ENCODE data around the gene JADE1.
A peak's percentile ranks its signal among the peaks of the same experiment; 100 is the strongest.

The JADE1 gene

GRCh38 chr4:128856246-128856645 is 46.7 kb downstream of the JADE1 start:
- Histone ChIP-seq H3K9me3 (replicated peaks in 1 of 2; ENCODE audit: control insufficient read depth in 2 of 2, insufficient read depth in 1 of 2, low read depth in 1 of 2, low read length in 2 of 2) (peaks cover 0 to 2% of the 10 kb centered on the region in 2 donors), H2AK5ac (ENCODE audit: low read depth, low read length) (no peak overlapping the region), H3K9ac (ENCODE audit: low read depth, low read length, poor library complexity) (no peak overlapping the region), H3K27me3 (ENCODE audit: control insufficient read depth in 3 of 3, insufficient read depth in 3 of 3, low read depth in 1 of 3, low read length in 3 of 3) (no peaks in the 10 kb centered on the region), H3K23ac (ENCODE audit: low read depth, low read length, poor library complexity) (no peak overlapping the region), H3K18ac (ENCODE audit: low read length) (no peak overlapping the region), H2AFZ (ENCODE audit: low read length) (no peak overlapping the region), H3K27ac (replicated peaks; ENCODE audit: low read length) (no peak overlapping the region), H3K4me3 (ENCODE audit: low read length in 2 of 2) (no peak overlapping the region), H2BK12ac (ENCODE audit: low read length) (no peak overlapping the region), H3K79me1 (ENCODE audit: low read depth, low read length) (peaks cover 8% of the 10 kb centered on the region), H3K4me1 (ENCODE audit: control insufficient read depth in 2 of 2, insufficient read depth in 1 of 2, low read depth in 1 of 2, low read length in 2 of 2) (peaks cover 0 to 3% of the 10 kb centered on the region in 2 donors), H2BK120ac (ENCODE audit: low read depth, low read length) (no peak overlapping the region), H2BK5ac (ENCODE audit: low read length) (no peak overlapping the region), H4K8ac (ENCODE audit: low read depth, low read length) (no peak overlapping the region), H3K14ac (ENCODE audit: low read length) (no peak overlapping the region), H2BK15ac (ENCODE audit: low read length) (no peak overlapping the region), H3K36me3 (replicated peaks in 1 of 2; ENCODE audit: control insufficient read depth in 2 of 2, insufficient read depth in 2 of 2, low read length in 2 of 2) (peaks cover 55 to 97% of the 10 kb centered on the region in 2 donors), H4K91ac (ENCODE audit: low read depth, low read length, poor library complexity) (no peak overlapping the region), H3K4ac (ENCODE audit: low read length) (no peak overlapping the region), H3K4me2 (ENCODE audit: insufficient read depth, low read length, poor library complexity, severe bottlenecking) (no peak overlapping the region)
- DNase-seq (ENCODE audit: low spot score) = no peak
- WGBS, 2 donors (ENCODE audit: extremely low coverage in 2 of 2, insufficient read length in 2 of 2, insufficient replicate concordance in 1 of 2) = no CpG with 5 or more reads among the region's 2 CpGs

GRCh38 chr4:128858879-128859671 is 49.6 kb downstream of the JADE1 start:
- 100% methylated on average over 2 of the region's 18 CpGs; no CpG with 5 or more reads in 1 of the 2 donors for WGBS, 2 donors (ENCODE audit: extremely low coverage in 2 of 2, insufficient read length in 2 of 2, insufficient replicate concordance in 1 of 2)
- Histone ChIP-seq H3K14ac (ENCODE audit: low read length) (peak overlapping the region; percentile 28), H3K4me1 (ENCODE audit: control insufficient read depth in 2 of 2, insufficient read depth in 1 of 2, low read depth in 1 of 2, low read length in 2 of 2) (peaks cover 0 to 13% of the 10 kb centered on the region in 2 donors), H3K9ac (ENCODE audit: low read depth, low read length, poor library complexity) (peak overlapping the region; percentile 18), H3K18ac (ENCODE audit: low read length) (no peak overlapping the region), H3K4me2 (ENCODE audit: insufficient read depth, low read length, poor library complexity, severe bottlenecking) (no peak overlapping the region), H3K27ac (replicated peaks; ENCODE audit: low read length) (no peak overlapping the region), H3K36me3 (replicated peaks in 1 of 2; ENCODE audit: control insufficient read depth in 2 of 2, insufficient read depth in 2 of 2, low read length in 2 of 2) (peaks cover 51 to 97% of the 10 kb centered on the region in 2 donors), H2AFZ (ENCODE audit: low read length) (no peak overlapping the region), H3K79me1 (ENCODE audit: low read depth, low read length) (peaks cover 8% of the 10 kb centered on the region), H4K8ac (ENCODE audit: low read depth, low read length) (no peak overlapping the region), H3K27me3 (ENCODE audit: control insufficient read depth in 3 of 3, insufficient read depth in 3 of 3, low read depth in 1 of 3, low read length in 3 of 3) (no peaks in the 10 kb centered on the region), H3K23ac (ENCODE audit: low read depth, low read length, poor library complexity) (no peak overlapping the region), H3K9me3 (replicated peaks in 1 of 2; ENCODE audit: control insufficient read depth in 2 of 2, insufficient read depth in 1 of 2, low read depth in 1 of 2, low read length in 2 of 2) (peaks cover 0 to 2% of the 10 kb centered on the region in 2 donors), H3K4ac (ENCODE audit: low read length) (no peak overlapping the region), H2AK5ac (ENCODE audit: low read depth, low read length) (no peak overlapping the region), H2BK12ac (ENCODE audit: low read length) (no peak overlapping the region), H3K4me3 (ENCODE audit: low read length in 2 of 2) (peak overlapping the region in 1 of 2 donors; percentile 69), H2BK120ac (ENCODE audit: low read depth, low read length) (no peak overlapping the region), H2BK5ac (ENCODE audit: low read length) (no peak overlapping the region), H2BK15ac (ENCODE audit: low read length) (no peak overlapping the region), H4K91ac (ENCODE audit: low read depth, low read length, poor library complexity) (no peak overlapping the region)
- DNase-seq (ENCODE audit: low spot score) = no peak

DNA sequence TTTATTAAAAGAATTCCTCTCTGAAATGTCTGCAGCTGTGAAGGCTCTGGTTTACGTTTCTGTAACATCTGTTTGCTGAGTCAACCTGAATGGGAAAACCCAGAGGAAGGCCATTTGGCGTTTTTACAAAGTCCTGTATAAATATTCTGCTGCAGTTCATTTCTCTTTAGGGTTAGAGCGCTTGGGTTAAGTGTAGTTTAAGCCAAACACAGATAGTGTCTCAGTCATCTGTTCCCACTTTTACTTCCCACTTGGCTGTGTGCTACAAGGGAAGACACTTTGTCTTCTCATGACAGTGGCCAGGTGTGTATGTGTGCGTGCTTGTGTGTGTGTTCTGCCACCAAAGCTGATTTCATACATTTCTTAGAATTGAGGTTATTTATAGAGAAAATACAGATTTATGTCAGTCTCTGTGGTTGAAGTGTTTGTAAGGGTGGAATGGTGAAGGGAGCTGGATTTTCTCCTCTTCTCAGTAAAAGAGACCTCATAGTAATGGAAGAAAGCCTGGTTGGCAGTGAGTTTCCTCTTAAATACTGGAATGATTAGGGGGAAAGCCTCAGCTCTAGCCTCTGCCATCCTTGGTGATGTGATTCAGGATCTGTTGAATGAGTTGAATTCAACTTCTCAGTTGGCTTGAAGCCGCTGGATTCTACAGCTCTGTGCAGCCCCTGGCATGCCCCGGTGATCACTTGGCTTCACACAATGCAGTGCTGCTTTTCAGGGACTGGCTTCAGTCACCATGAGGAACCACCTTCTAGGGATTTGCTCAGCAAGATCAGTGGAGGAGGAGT is 50.6 kb downstream of the JADE1 start:
- Histone ChIP-seq H3K36me3 (replicated peaks in 1 of 2; ENCODE audit: control insufficient read depth in 2 of 2, insufficient read depth in 2 of 2, low read length in 2 of 2) (peaks cover 48 to 97% of the 10 kb centered on the region in 2 donors), H2BK12ac (ENCODE audit: low read length) (no peak overlapping the region), H3K27ac (replicated peaks; ENCODE audit: low read length) (no peak overlapping the region)

More for the DNA sequence above, 50.6 kb downstream of the JADE1 start:
- H3K14ac ChIP-seq (ENCODE audit: low read length) = no peak overlapping the region
- no peak overlapping the region for H3K4me2 ChIP-seq (ENCODE audit: insufficient read depth, low read length, poor library complexity, severe bottlenecking)
- peaks cover 0 to 13% of the 10 kb centered on the region in 2 donors for H3K4me1 ChIP-seq (ENCODE audit: control insufficient read depth in 2 of 2, insufficient read depth in 1 of 2, low read depth in 1 of 2, low read length in 2 of 2)
- DNase-seq (ENCODE audit: low spot score) = no peak
- H3K9me3 ChIP-seq (replicated peaks in 1 of 2; ENCODE audit: control insufficient read depth in 2 of 2, insufficient read depth in 1 of 2, low read depth in 1 of 2, low read length in 2 of 2) = peaks cover 0 to 2% of the 10 kb centered on the region in 2 donors
- H2BK15ac ChIP-seq (ENCODE audit: low read length) = no peak overlapping the region
- H3K18ac ChIP-seq (ENCODE audit: low read length) = no peak overlapping the region
- H3K79me1 ChIP-seq (ENCODE audit: low read depth, low read length) = peaks cover 8% of the 10 kb centered on the region
- H3K4me3 ChIP-seq (ENCODE audit: low read length in 2 of 2) = no peak overlapping the region
- H2AK5ac ChIP-seq (ENCODE audit: low read depth, low read length) = no peak overlapping the region
- no peak overlapping the region for H2BK5ac ChIP-seq (ENCODE audit: low read length)
- H2AFZ ChIP-seq (ENCODE audit: low read length) = no peak overlapping the region
- no peak overlapping the region for H4K8ac ChIP-seq (ENCODE audit: low read depth, low read length)
- no peak overlapping the region for H3K9ac ChIP-seq (ENCODE audit: low read depth, low read length, poor library complexity)
- no peak overlapping the region for H3K23ac ChIP-seq (ENCODE audit: low read depth, low read length, poor library complexity)
- no peak overlapping the region for H4K91ac ChIP-seq (ENCODE audit: low read depth, low read length, poor library complexity)
- H2BK120ac ChIP-seq (ENCODE audit: low read depth, low read length) = no peak overlapping the region
- H3K4ac ChIP-seq (ENCODE audit: low read length) = no peak overlapping the region
- WGBS, 2 donors (ENCODE audit: extremely low coverage in 2 of 2, insufficient read length in 2 of 2, insufficient replicate concordance in 1 of 2) = no CpG with 5 or more reads among the region's 6 CpGs
- no peaks in the 10 kb centered on the region for H3K27me3 ChIP-seq (ENCODE audit: control insufficient read depth in 3 of 3, insufficient read depth in 3 of 3, low read depth in 1 of 3, low read length in 3 of 3)

Data from neuronal stem cell (in vitro differentiated cells).